HepG2 (cell line): ENCODE results near the gene WDR82. TPM values are rescaled to one million over a fixed set of nuclear protein-coding genes. Genes with fewer than 3 reads are reported as not detected.

Experiments used
- FOXP4 ChIP-seq: sonication (generic); formaldehyde crosslinking; IDR thresholded peaks from 2 replicates; pipeline ENCODE4 v1.4.0; 2020; ENCODE audit warnings: missing genetic modification reagents
- HCFC1 ChIP-seq: fragments of 150-350 bp; IDR thresholded peaks from 2 replicates; pipeline ENCODE4 v1.6.1; 2014; ENCODE audit warnings: low read depth, low read length
- KDM2A ChIP-seq: sonication (generic); formaldehyde crosslinking; IDR thresholded peaks from 2 replicates; pipeline ENCODE4 v1.4.0; 2020; ENCODE audit warnings: low read depth, missing genetic modification reagents, borderline replicate concordance
- MLX ChIP-seq: IDR thresholded peaks from 2 replicates; pipeline ENCODE4 v1.6.1; 2016
- NFE2 ChIP-seq: sonication (generic); formaldehyde crosslinking; IDR thresholded peaks from 2 replicates; pipeline ENCODE4 v1.4.0; 2020; ENCODE audit warnings: missing genetic modification reagents
- NFIC ChIP-seq: IDR thresholded peaks from 2 replicates; pipeline ENCODE4 v1.6.1; 2012; ENCODE audit warnings: mild to moderate bottlenecking, low read length, inconsistent platforms
- SAP130 ChIP-seq: IDR thresholded peaks from 2 replicates; pipeline ENCODE4 v1.6.1; 2016; ENCODE audit warnings: low read depth
- SMAD9 ChIP-seq: sonication (generic); formaldehyde crosslinking; IDR thresholded peaks from 2 replicates; pipeline ENCODE4 v1.5.1; 2020; ENCODE audit warnings: mild to moderate bottlenecking, missing genetic modification reagents
- TAF1 ChIP-seq: sonication (generic); formaldehyde crosslinking; IDR thresholded peaks from 2 replicates; pipeline ENCODE4 v1.4.0; 2020; ENCODE audit warnings: missing genetic modification reagents
- THAP9 ChIP-seq: sonication (generic); formaldehyde crosslinking; IDR thresholded peaks from 2 replicates; pipeline ENCODE4; 2020; ENCODE audit warnings: missing genetic modification reagents, mild to moderate bottlenecking, borderline replicate concordance
- ZFP41 ChIP-seq: sonication (generic); formaldehyde crosslinking; IDR thresholded peaks from 2 replicates; pipeline ENCODE4 v1.4.0; 2020; ENCODE audit warnings: mild to moderate bottlenecking, missing genetic modification reagents, borderline replicate concordance
- ZKSCAN5 ChIP-seq: sonication (generic); formaldehyde crosslinking; IDR thresholded peaks from 2 replicates; pipeline ENCODE4 v1.5.1; 2020; ENCODE audit warnings: mild to moderate bottlenecking, missing genetic modification reagents
- ZNF335 ChIP-seq: sonication (generic); formaldehyde crosslinking; IDR thresholded peaks from 2 replicates; pipeline ENCODE4 v1.4.0; 2020; ENCODE audit warnings: missing genetic modification reagents
- ZNF468 ChIP-seq: sonication (generic); formaldehyde crosslinking; IDR thresholded peaks from 2 replicates; pipeline ENCODE4 v1.8.0; 2022; ENCODE audit warnings: mild to moderate bottlenecking, moderate library complexity, missing genetic modification reagents
- ZNF501 ChIP-seq: sonication (generic); formaldehyde crosslinking; IDR thresholded peaks from 2 replicates; pipeline ENCODE4 v1.5.1; 2020; ENCODE audit warnings: mild to moderate bottlenecking, moderate library complexity, missing genetic modification reagents
- ZNF547 ChIP-seq: sonication (generic); formaldehyde crosslinking; IDR thresholded peaks from 2 replicates; pipeline ENCODE4 v1.5.1; 2020; ENCODE audit warnings: mild to moderate bottlenecking, missing genetic modification reagents
- ZNF609 ChIP-seq: sonication (generic); formaldehyde crosslinking; IDR thresholded peaks from 2 replicates; pipeline ENCODE4 v1.4.0; 2020; ENCODE audit warnings: mild to moderate bottlenecking, missing genetic modification reagents, borderline replicate concordance
- ZNF775 ChIP-seq: sonication (generic); formaldehyde crosslinking; IDR thresholded peaks from 2 replicates; pipeline ENCODE4 v1.4.0; 2020; ENCODE audit warnings: missing genetic modification reagents, mild to moderate bottlenecking, moderate library complexity, borderline replicate concordance
- polyA plus RNA-seq, 8 experiments: library from polyadenylated mRNA; depleted of rRNA in 3 of 8; stranded (reverse) in 7 of 8; unstranded in 1 of 8; fragments of >200 nt; fragmentation: Illumina TruSeq in 4 of 8; extraction: Trizol in 4 of 8; gene quantifications; 2 replicates each; pipeline versions ENCODE4 v1.2.1 to v1.2.3, GENCODE V29; 2011 to 2016; ENCODE audit warnings: low read depth in 4 of 8, missing spikeins in 1 of 8, mixed read lengths in 1 of 8; ENCODE audit not compliant: insufficient read depth in 1 of 8
- total RNA-seq, 5 experiments: library from RNA; depleted of rRNA; stranded (reverse); fragments of >200 nt; fragmentation: Illumina TruSeq; extraction: Trizol; gene quantifications; 2 replicates each; pipeline ENCODE4 v1.2.3, GENCODE V29; 2016; ENCODE audit warnings: low read depth in 1 of 5

WDR82 gene
- total and polyA plus RNA-seq, 2 of the 13 experiments (the other 11 are each of a cell fraction or from before 2014, with no cell fraction given): 39.1 to 59.5 TPM

GRCh38 chr3:52289747-52290595 lies 11.5 kb upstream of the WDR82 start (continued):
- peak; percentile 86 for TF ChIP-seq MLX (CRISPR knock-in tag)
- 0 out of 2 replicates have a peak, but pooled peaks have one; percentile 49 for TF ChIP-seq SMAD9 (CRISPR knock-in tag)
- TF ChIP-seq ZNF335 (CRISPR knock-in tag): peak; percentile 68; the same call in 1 of the 2 replicates
- peak; percentile 46; the same call in 1 of the 2 replicates for TF ChIP-seq ZFP41 (CRISPR knock-in tag)
- peak; percentile 75 for TF ChIP-seq ZNF609 (CRISPR knock-in tag)
- TF ChIP-seq ZKSCAN5 (CRISPR knock-in tag): no peak
- no peak for TF ChIP-seq HCFC1
- peak; percentile 54 for TF ChIP-seq ZNF501 (CRISPR knock-in tag)
- TF ChIP-seq TAF1 (CRISPR knock-in tag): peak; percentile 92
- peak; percentile 77 for TF ChIP-seq KDM2A
- no peak for TF ChIP-seq ZNF547
- 0 out of 2 replicates have a peak, but pooled peaks have one; percentile 56 for TF ChIP-seq ZNF775 (CRISPR knock-in tag)
- no peak for TF ChIP-seq ZNF468 (CRISPR knock-in tag)
- peak; percentile 90 for TF ChIP-seq THAP9 (CRISPR knock-in tag)
- TF ChIP-seq NFE2: no peak
- peak; percentile 87 for TF ChIP-seq FOXP4 (CRISPR knock-in tag)
- peak; percentile 35; the same call in 1 of the 2 replicates for TF ChIP-seq NFIC
- peak; percentile 96 for TF ChIP-seq SAP130 (CRISPR knock-in tag)
